WTC11 (cell line): ENCODE measurements around the gene CCDC39. TPM values are rescaled to one million over a fixed set of nuclear protein-coding genes. Genes with fewer than 3 reads are reported as not detected.

ENCODE experiments used
- ATAC-seq: fragments of 200-7000 bp; cut with Tn5 transposase; 2 replicates; pipeline ENCODE4 v1.10.0; 2021; ENCODE audit warnings: mild to moderate bottlenecking, moderate library complexity
- CTCF ChIA-PET: fragments of 300-600 bp; sonication (Branson Sonifier 250); formaldehyde crosslinking; loops from one replicate; lab custom pipeline; 2021; ENCODE audit warnings: antibody characterized with exemption; lab: Charles Lee
- POLR2A ChIA-PET: fragments of 350-600 bp; sonication (Branson Sonifier 250); formaldehyde crosslinking; loops from one replicate; lab custom pipeline; 2021; ENCODE audit warnings: antibody characterized with exemption; lab: Charles Lee
- DNase-seq: peaks from one replicate; pipeline ENCODE4 v3.0.0; 2021; ENCODE audit warnings: low spot score
- H3K27ac Mint-ChIP-seq: 2 replicates; pipeline ENCODE4 v1.8.0; 2021; ENCODE audit warnings: mixed read lengths
- H3K27me3 Mint-ChIP-seq: 2 replicates; pipeline ENCODE4 v1.8.0; 2021; ENCODE audit warnings: low read depth, mild to moderate bottlenecking, moderate library complexity, mixed read lengths
- H3K36me3 Mint-ChIP-seq: 2 replicates; pipeline ENCODE4 v1.8.0; 2021; ENCODE audit warnings: mixed read lengths
- H3K4me1 Mint-ChIP-seq: 2 replicates; pipeline ENCODE4 v1.8.0; 2022; ENCODE audit warnings: mixed read lengths
- H3K4me3 Mint-ChIP-seq: 2 replicates; pipeline ENCODE4 v1.8.0; 2021; ENCODE audit warnings: mild to moderate bottlenecking, moderate library complexity, mixed read lengths
- H3K9me3 Mint-ChIP-seq: 2 replicates; pipeline ENCODE4 v1.8.0; 2021; ENCODE audit warnings: mixed read lengths
- ARID4B ChIP-seq: sonication (generic); formaldehyde crosslinking; IDR thresholded peaks from 2 replicates; pipeline ENCODE4 v1.8.0; 2023; ENCODE audit warnings: missing genetic modification reagents, mild to moderate bottlenecking, borderline replicate concordance
- ATF1 ChIP-seq: sonication (generic); formaldehyde crosslinking; IDR thresholded peaks from 2 replicates; pipeline ENCODE4 v1.8.1; 2023; ENCODE audit warnings: mild to moderate bottlenecking, moderate library complexity, missing genetic modification reagents
- E2F5 ChIP-seq: sonication (generic); formaldehyde crosslinking; IDR thresholded peaks from 2 replicates; pipeline ENCODE4 v1.8.1; 2022; ENCODE audit warnings: mild to moderate bottlenecking, moderate library complexity, missing genetic modification reagents
- ERG ChIP-seq: fragments of 250-450 bp; sonication (Bioruptor Pico); IDR thresholded peaks from 2 replicates; pipeline ENCODE4 v1.8.0; 2021; ENCODE audit warnings: mild to moderate bottlenecking
- ESRRA ChIP-seq: sonication (generic); formaldehyde crosslinking; IDR thresholded peaks from 2 replicates; pipeline ENCODE4 v1.8.1; 2022; ENCODE audit warnings: mild to moderate bottlenecking, missing genetic modification reagents, borderline replicate concordance
- FOXP1 ChIP-seq: sonication (generic); formaldehyde crosslinking; IDR thresholded peaks from 2 replicates; pipeline ENCODE4 v1.8.0; 2022; ENCODE audit warnings: missing genetic modification reagents, mild to moderate bottlenecking, moderate library complexity, borderline replicate concordance
- JUN ChIP-seq: sonication (generic); formaldehyde crosslinking; IDR thresholded peaks from 2 replicates; pipeline ENCODE4 v1.8.0; 2023; ENCODE audit warnings: mild to moderate bottlenecking, missing genetic modification reagents
- KAT7 ChIP-seq: sonication (generic); formaldehyde crosslinking; IDR thresholded peaks from 2 replicates; pipeline ENCODE4 v1.8.1; 2023; ENCODE audit warnings: missing genetic modification reagents, mild to moderate bottlenecking, borderline replicate concordance
- MLX ChIP-seq: sonication (generic); formaldehyde crosslinking; IDR thresholded peaks from 2 replicates; pipeline ENCODE4 v1.8.1; 2023; ENCODE audit warnings: mild to moderate bottlenecking, missing genetic modification reagents, moderate library complexity
- NFYB ChIP-seq: sonication (generic); formaldehyde crosslinking; conservative IDR thresholded peaks from 2 replicates; pipeline ENCODE4 v1.8.0; 2022; ENCODE audit warnings: low read depth, missing genetic modification reagents
- STAT6 ChIP-seq: sonication (generic); formaldehyde crosslinking; conservative IDR thresholded peaks from 2 replicates; pipeline ENCODE4 v1.8.1; 2023; ENCODE audit warnings: mild to moderate bottlenecking, low read depth, missing genetic modification reagents, moderate library complexity
- TCF7 ChIP-seq: sonication (generic); formaldehyde crosslinking; IDR thresholded peaks from 2 replicates; pipeline ENCODE4 v1.8.0; 2022; ENCODE audit warnings: mild to moderate bottlenecking, low read depth, missing genetic modification reagents, moderate library complexity
- USF1 ChIP-seq: sonication (generic); formaldehyde crosslinking; IDR thresholded peaks from 2 replicates; pipeline ENCODE4 v1.8.0; 2022; ENCODE audit warnings: mild to moderate bottlenecking, missing genetic modification reagents
- ZNF138 ChIP-seq: sonication (generic); formaldehyde crosslinking; conservative IDR thresholded peaks from 2 replicates; pipeline ENCODE4 v1.8.1; 2022; ENCODE audit warnings: mild to moderate bottlenecking, moderate library complexity, missing genetic modification reagents
- ZNF219 ChIP-seq: sonication (generic); formaldehyde crosslinking; IDR thresholded peaks from 2 replicates; pipeline ENCODE4 v1.8.0; 2023; ENCODE audit warnings: missing genetic modification reagents, mild to moderate bottlenecking, borderline replicate concordance
- ZNF263 ChIP-seq: sonication (generic); formaldehyde crosslinking; IDR thresholded peaks from 2 replicates; pipeline ENCODE4 v1.8.1; 2022; ENCODE audit warnings: low read depth, mild to moderate bottlenecking, moderate library complexity, missing genetic modification reagents
- ZNF317 ChIP-seq: sonication (generic); formaldehyde crosslinking; IDR thresholded peaks from 2 replicates; pipeline ENCODE4 v1.8.1; 2023; ENCODE audit warnings: low read depth, mild to moderate bottlenecking, moderate library complexity, missing genetic modification reagents, borderline replicate concordance
- ZNF423 ChIP-seq: fragments of 250-450 bp; sonication (Bioruptor Pico); IDR thresholded peaks from 2 replicates; pipeline ENCODE4 v2.1.2; 2022; ENCODE audit warnings: mild to moderate bottlenecking, moderate library complexity
- ZNF671 ChIP-seq: fragments of 250-450 bp; sonication (Bioruptor Pico); IDR thresholded peaks from 2 replicates; pipeline ENCODE4 v1.8.0; 2021; ENCODE audit warnings: mild to moderate bottlenecking
- total RNA-seq: library from RNA; stranded (reverse); gene quantifications from 3 replicates; pipeline ENCODE4 v1.2.3, GENCODE V29; 2021

Gene CCDC39
- total RNA-seq, 1 experiment from 2014 or later = not detected

GRCh38 chr3:180679178-180680096 lies at the start of gene CCDC39 (continued):
- TF ChIP-seq ATF1 (no peak), ARID4B (peak; percentile 40; the same call in 1 of the 2 replicates), ZNF219 (no peak), JUN (CRISPR knock-in tag) (no peak), KAT7 (CRISPR knock-in tag) (peak; percentile 60; the same call in 1 of the 2 replicates)

GRCh38 chr3:180720012-180720411 lies 40.7 kb upstream of the CCDC39 start:
- Mint-ChIP-seq H3K36me3 (no peaks in the 10 kb centered on the region), H3K27ac (no peak overlapping the region), H3K4me3 (no peak overlapping the region), H3K9me3 (no peaks in the 10 kb centered on the region), H3K4me1 (peaks cover 8% of the 10 kb centered on the region), H3K27me3 (peaks cover 3% of the 10 kb centered on the region; the same call in 1 of the 2 replicates)
- ATAC-seq (no peak), DNase-seq (no peak)
- POLR2A ChIA-PET = no interaction called here
- TF ChIP-seq ESRRA (no peak), ERG (CRISPR knock-in tag) (no peak), MLX (CRISPR knock-in tag) (no peak), JUN (CRISPR knock-in tag) (no peak), STAT6 (no peak)
- CTCF ChIA-PET = no interaction called here

- Mint-ChIP-seq H3K4me3 (peak overlapping the region; percentile 22; the same call in 1 of the 2 replicates), H3K36me3 (peaks cover 22% of the 10 kb centered on the region), H3K9me3 (peaks cover 22% of the 10 kb centered on the region), H3K27me3 (no peaks in the 10 kb centered on the region), H3K27ac (peak overlapping the region; percentile 66), H3K4me1 (peaks cover 38% of the 10 kb centered on the region)
- ATAC-seq (peak; percentile 74), DNase-seq (no peak)
- ChIA-PET POLR2A (no interaction called here), CTCF (interaction anchor here (0.9 to 1.7 kb wide), 2 partner anchors 29 to 204 kb away, joined by 3 to 6 read pairs; partner anchors contain the start of gene CCDC39)
- TF ChIP-seq ZNF423 (CRISPR knock-in tag) (no peak), ZNF138 (CRISPR knock-in tag) (no peak), ZNF219 (no peak), ZNF671 (CRISPR knock-in tag) (no peak), ZNF317 (no peak), NFYB (CRISPR knock-in tag) (no peak), E2F5 (CRISPR knock-in tag) (no peak), USF1 (CRISPR knock-in tag) (no peak), TCF7 (CRISPR knock-in tag) (no peak), FOXP1 (CRISPR knock-in tag) (no peak), ZNF263 (CRISPR knock-in tag) (no peak)
Measured at GRCh38 chr3:180707896-180708295, 28.6 kb upstream of the CCDC39 start.
